ENCODE results near the gene FOXF2.
"Not testable (repeated sequence)": the region's sequence is repeated elsewhere in the genome, so short reads cannot be mapped to it uniquely, and the experiment has no call there.

The FOXF2 gene

GRCh38 chr6:1389369-1390132 is at the start of gene FOXF2:
Gene FOXF2 (plus strand): TSS chr6:1389576. CDS start chr6:1389948, 372 bp downstream.
- DNase-seq = no peak

DNA sequence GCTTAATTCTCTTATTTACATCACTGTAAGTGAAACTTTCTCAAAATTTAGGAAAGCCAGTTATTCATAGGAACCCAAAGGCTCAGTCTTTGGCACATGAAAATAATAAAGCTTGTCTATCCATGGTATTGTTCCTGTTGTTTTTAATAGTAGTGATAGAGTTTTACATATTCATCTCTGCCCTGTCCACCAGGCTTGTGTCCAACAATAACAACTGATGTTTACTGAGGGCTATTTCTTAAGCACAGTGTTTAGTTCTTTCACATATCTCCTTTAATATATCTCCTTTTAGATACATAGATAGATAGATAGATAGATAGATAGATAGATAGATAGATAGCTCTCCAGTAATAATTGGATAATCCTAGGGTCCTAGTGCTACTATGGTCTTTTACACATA is 43.3 kb upstream of the FOXF2 start:
- no peak for DNase-seq

- DNase-seq = no peak
Measured at GRCh38 chr6:1346558-1347091, 42.8 kb upstream of the FOXF2 start.

GRCh38 chr6:1347161-1347560 is 42.2 kb upstream of the FOXF2 start:
- DNase-seq = no peak

- no peak for DNase-seq
Measured at GRCh38 chr6:1348675-1349074, 40.7 kb upstream of the FOXF2 start.

GRCh38 chr6:1349655-1350054 is 39.7 kb upstream of the FOXF2 start:
- DNase-seq = no peak

GRCh38 chr6:1351381-1352008 is 37.9 kb upstream of the FOXF2 start:
- DNase-seq = no peak

DNA sequence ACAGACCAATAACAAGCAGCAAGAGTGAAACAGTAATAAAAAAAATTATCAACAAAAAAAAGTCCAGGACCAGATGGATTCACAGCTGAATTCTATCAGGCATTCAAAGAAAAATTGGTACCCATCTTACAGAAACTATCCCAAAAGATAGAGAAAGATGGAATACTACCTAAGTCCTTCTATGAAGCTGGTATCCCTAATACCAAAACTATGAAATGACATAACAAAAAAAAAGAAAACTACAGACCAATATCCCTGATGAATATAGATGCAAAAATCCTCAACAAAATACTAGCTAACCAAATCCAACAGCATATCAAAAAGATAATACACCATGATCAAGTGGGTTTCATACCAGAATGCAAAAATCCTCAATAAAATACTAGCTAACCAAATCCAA is 34.3 kb upstream of the FOXF2 start:
- DNase-seq = not testable (repeated sequence)

- DNase-seq = not testable (repeated sequence)
Measured at GRCh38 chr6:1361717-1362116, 27.7 kb upstream of the FOXF2 start.

DNA sequence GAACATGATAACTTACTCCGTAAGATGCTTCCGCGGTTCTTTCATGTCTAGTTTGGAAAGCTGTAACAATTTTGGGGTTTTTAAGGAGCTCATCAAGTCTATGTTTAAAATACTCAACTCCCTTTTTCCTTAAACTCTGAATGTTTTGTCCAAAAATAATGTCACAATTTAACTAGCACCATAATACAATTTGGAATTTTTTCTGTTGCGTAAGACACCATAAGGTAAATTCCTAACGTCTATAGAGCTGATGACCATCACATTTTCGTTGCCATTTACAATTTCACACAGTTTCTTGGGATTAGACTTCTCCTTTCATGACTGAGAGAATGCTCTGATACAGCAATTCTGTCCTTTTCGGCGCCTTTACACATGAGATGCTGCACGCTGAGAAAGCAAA is 26.7 kb upstream of the FOXF2 start:
- no peak for DNase-seq

- DNase-seq = no peak
Measured at GRCh38 chr6:1363298-1363697, 26.1 kb upstream of the FOXF2 start.

DNA sequence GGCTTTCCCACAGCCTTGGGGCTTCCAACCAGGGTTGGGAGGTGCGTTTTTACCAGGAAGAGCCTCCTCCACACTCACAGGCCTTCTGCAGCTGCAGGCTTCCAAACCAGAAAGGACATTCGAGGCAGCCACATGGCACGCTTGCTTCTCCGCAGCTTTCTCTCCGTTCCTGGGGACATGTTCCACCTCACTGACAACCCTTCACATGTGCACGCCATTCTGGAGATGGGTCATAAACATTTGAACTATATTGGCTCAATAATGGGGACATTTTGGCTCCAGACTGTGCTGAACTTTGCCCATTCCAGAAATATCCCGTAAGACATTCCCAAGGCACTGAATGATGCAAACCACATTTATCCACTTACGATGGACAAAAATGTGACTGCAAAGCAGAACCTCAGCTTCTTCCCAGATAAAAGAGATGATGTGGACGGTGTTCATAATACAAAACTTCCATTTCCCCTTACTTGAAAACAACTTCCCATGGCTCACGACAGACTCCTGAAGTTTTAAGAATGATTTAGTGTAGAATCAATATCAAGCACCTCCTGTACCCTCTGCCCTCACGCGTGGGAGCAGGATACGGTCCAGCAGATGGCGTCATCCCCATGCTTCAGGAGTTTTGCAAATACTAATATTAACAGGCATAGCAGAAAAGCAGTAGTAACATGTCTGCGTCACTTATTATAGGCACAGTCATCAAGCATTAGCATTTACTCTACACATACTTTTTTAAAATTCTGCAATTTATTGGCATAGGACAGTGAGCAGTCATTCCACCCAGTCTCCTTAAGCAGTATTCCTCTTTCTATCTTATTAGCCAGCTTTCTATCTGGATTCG is 25.4 kb upstream of the FOXF2 start:
- no peak for DNase-seq

GRCh38 chr6:1364791-1365190 is 24.6 kb upstream of the FOXF2 start:
- DNase-seq = no peak

DNA sequence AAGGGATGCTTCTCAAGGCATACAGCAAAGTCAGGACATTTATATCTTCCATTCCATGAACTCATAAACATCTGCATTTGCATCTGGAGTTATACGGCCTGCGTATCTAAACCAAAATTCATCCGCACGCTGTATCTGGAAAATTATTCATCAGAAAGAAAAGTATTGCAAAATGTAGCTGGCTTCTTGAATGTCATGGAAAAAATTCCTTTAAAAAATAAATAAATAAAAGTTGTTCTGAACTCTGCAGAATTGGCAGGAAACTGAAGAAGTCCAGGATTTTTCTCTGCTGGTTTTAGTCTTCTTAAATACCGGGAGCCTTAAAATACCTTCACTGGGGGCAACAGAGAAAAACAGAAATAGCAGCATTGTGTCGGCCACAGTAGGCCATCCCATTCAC is 23.7 kb upstream of the FOXF2 start:
- DNase-seq = no peak

DNA sequence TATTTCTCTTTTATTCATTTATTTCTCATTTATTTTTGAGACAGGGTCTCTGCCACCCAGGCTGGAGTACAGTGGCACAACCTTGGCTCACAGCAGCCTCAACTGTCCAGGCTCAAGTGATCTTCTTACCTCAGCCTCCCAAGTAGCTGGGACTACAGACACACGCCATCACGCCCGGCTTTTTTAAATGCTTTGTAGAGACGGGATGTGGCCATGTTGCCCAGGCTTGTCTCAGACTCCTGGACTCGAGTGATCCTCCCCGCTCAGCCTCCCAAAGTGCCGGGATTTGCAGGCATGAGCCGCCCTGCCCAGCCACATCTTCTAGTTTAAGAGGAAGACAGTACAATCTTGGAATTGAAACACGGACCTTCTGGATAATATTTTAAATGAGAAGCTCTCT is 21.6 kb upstream of the FOXF2 start:
- no peak for DNase-seq

- DNase-seq = no peak
Measured at GRCh38 chr6:1368940-1369339, 20.4 kb upstream of the FOXF2 start.

- not testable (repeated sequence) for DNase-seq
Measured at GRCh38 chr6:1369695-1370094, 19.7 kb upstream of the FOXF2 start.

GRCh38 chr6:1371933-1372332 is 17.4 kb upstream of the FOXF2 start:
- no peak for DNase-seq

DNA sequence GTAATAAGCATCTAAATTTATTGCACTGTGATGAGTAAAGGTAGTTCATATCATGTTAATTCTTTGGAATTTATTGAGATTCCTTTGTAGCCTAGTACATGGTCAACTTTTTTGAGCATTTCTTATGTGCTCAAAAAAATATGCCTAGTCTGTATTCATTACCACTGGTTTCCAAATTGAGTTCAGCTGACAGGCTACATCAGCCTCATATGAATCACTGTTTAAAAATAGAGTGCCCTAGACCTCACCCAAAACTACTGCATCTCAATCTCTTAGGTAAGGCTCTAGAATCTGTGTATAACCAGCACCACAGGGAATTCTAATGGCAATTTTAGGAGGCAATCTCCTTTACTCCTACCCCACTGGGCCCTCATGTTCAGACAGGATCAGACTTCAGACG is 16.7 kb upstream of the FOXF2 start:
- DNase-seq = no peak

DNA sequence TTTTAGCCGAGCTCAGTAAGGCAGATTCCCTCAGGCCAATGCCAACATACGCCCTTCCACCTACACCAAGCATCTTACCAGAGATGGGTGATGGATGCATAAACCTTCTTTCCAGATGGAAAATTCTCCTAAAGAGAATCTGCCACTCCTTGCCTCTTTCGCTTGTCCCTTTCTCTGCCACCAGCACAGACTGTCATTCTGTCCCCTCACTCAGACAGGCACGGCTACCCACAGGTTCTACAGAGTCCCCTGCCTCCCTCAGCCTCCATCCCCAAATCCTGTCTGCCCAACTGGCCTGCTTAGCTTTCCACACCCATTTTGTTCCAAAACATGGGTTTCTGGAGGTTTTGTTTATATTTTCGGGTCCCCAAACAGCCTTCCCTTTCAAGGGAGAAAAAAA is 12.7 kb upstream of the FOXF2 start:
- no peak for DNase-seq

- no peak for DNase-seq
Measured at GRCh38 chr6:1377526-1377925, 11.8 kb upstream of the FOXF2 start.

- peak; percentile 35 for DNase-seq
Measured at GRCh38 chr6:1378065-1379016, 11.0 kb upstream of the FOXF2 start.

Measured in 8988T (cell line).